ENCODE data around the gene ABO. TPM values are rescaled to one million over a fixed set of nuclear protein-coding genes. Genes with fewer than 3 reads are reported as not detected.
"Not testable (repeated sequence)": the region's sequence is repeated elsewhere in the genome, so short reads cannot be mapped to it uniquely, and the experiment has no call there.

ABO gene
- total and polyA plus RNA-seq, 2 of the 8 experiments (the other 6 are each of a cell fraction or from before 2014, with no cell fraction given), result 0.03 TPM; not detected in 1

GRCh38 chr9:133236291-133237034 is 38.5 kb downstream of the ABO start:
- not testable (repeated sequence) for H2AFZ ChIP-seq (ENCODE audit: low read length); H3K9ac ChIP-seq (replicated peaks in 1 of 4; ENCODE audit: extremely low read depth in 1 of 4, low read depth in 3 of 4, low read length in 3 of 4); H2BK120ac ChIP-seq (replicated peaks; ENCODE audit: low read depth, low read length); H2BK20ac ChIP-seq (ENCODE audit: low read length); H2BK15ac ChIP-seq (ENCODE audit: low read length); H4K20me1 ChIP-seq (replicated peaks in 1 of 2; ENCODE audit: control insufficient read depth in 1 of 2, insufficient read depth in 2 of 2, low read length in 2 of 2); H3K27ac ChIP-seq (ENCODE audit: low read depth, low read length); H3K4me2 ChIP-seq (ENCODE audit: insufficient read depth in 1 of 2, low read depth in 2 of 2, low read length in 2 of 2); H4K8ac ChIP-seq (ENCODE audit: extremely low read depth, insufficient read depth, low read length); H3K23me2 ChIP-seq (ENCODE audit: low read depth, low read length); H2BK12ac ChIP-seq (ENCODE audit: low read depth, low read length); H3K23ac ChIP-seq (ENCODE audit: insufficient read length); H3K36me3 ChIP-seq (ENCODE audit: control insufficient read depth in 2 of 4, insufficient read depth in 4 of 4, low read length in 3 of 4); H3K4me1 ChIP-seq (replicated peaks in 1 of 4; ENCODE audit: control insufficient read depth in 3 of 4, insufficient read depth in 4 of 4, low read length in 3 of 4); FAIRE-seq; H3K14ac ChIP-seq (ENCODE audit: insufficient read length); DNase-seq (ENCODE audit: low read depth in 1 of 2, low spot score in 2 of 2); H3K18ac ChIP-seq (ENCODE audit: extremely low read depth, low read length); H3K9me3 ChIP-seq (ENCODE audit: insufficient read depth in 2 of 2, low read depth in 1 of 2, low read length in 1 of 2); H2AK5ac ChIP-seq (ENCODE audit: low read depth, low read length); H3K79me1 ChIP-seq (ENCODE audit: low read depth, low read length); H4K5ac ChIP-seq (ENCODE audit: insufficient read length, low read depth, low read length); H2BK5ac ChIP-seq (ENCODE audit: low read depth, low read length); H3K79me2 ChIP-seq (ENCODE audit: control insufficient read depth in 1 of 2, insufficient read depth in 2 of 2, low read length in 2 of 2); H3K56ac ChIP-seq (replicated peaks; ENCODE audit: insufficient read length, low read depth, low read length); H3K4me3 ChIP-seq (ENCODE audit: extremely low read depth in 1 of 4, insufficient read depth in 2 of 4, low read depth in 3 of 4, low read length in 4 of 4); H4K91ac ChIP-seq (replicated peaks; ENCODE audit: insufficient read length, low read length); H3K4ac ChIP-seq (replicated peaks; ENCODE audit: insufficient read length, low read depth, low read length)
- peaks cover 0 to 12% (median 6%) of the 10 kb centered on the region in 4 experiments; a peak in 3 of 7 replicates for H3K27me3 ChIP-seq (replicated peaks in 1 of 4; ENCODE audit: control insufficient read depth in 3 of 4, extremely low read depth in 1 of 4, insufficient read depth in 3 of 4, low read length in 3 of 4)
- ChIA-PET CTCF (ENCODE audit: partially characterized antibody) (interaction anchor here (0.7 to 4.5 kb wide), 2 partner anchors 10 to 49 kb away, joined by 3 to 69 read pairs; no protein-coding TSS in a partner anchor), POLR2A (ENCODE audit: partially characterized antibody) (interaction anchor here (3.5 kb wide), 1 partner anchor 115 kb away, joined by 14 read pairs; no protein-coding TSS in a partner anchor)
- WGBS, 2 experiments (ENCODE audit: extremely low coverage in 1 of 2, insufficient coverage in 1 of 2, insufficient read length in 1 of 2, insufficient replicate concordance in 2 of 2, low coverage in 1 of 2, low lambda C conversion rate in 2 of 2, missing lambda C conversion rate in 1 of 2), result 90% methylated on average over 18 of the region's 19 CpGs; no CpG with 5 or more reads in 1 of the 2 experiments
